ENCODE measurements around the gene TPT1. TPM values are rescaled to one million over a fixed set of nuclear protein-coding genes. Genes with fewer than 3 reads are reported as not detected.
"Not testable (repeated sequence)": the region's sequence is repeated elsewhere in the genome, so short reads cannot be mapped to it uniquely, and the experiment has no call there.

Gene TPT1
- total RNA-seq, 4 donors from 2014 or later, result 3,407 to 5,053 (median 4,011) TPM

- ATAC-seq (ENCODE audit: low FRiP score) (no peak), DNase-seq (ENCODE audit: low spot score) (no peak)
- TF ChIP-seq CTCF (IDR thresholded peaks at IDR 0.05), result no peak
Measured at GRCh38 chr13:45361596-45362206, 20.7 kb upstream of the TPT1 start.

GRCh38 chr13:45356966-45357672, 16.1 kb upstream of the TPT1 start:
- no peak for ATAC-seq (ENCODE audit: low FRiP score)
- no peak for TF ChIP-seq CTCF (IDR thresholded peaks at IDR 0.05)

GRCh38 chr13:45353895-45354294, 12.9 kb upstream of the TPT1 start:
- no peak for TF ChIP-seq CTCF (IDR thresholded peaks at IDR 0.05)
- no peak for DNase-seq (ENCODE audit: low spot score)
- ATAC-seq (ENCODE audit: low FRiP score), result no peak

More at GRCh38 chr13:45356966-45357672, 16.1 kb upstream of the TPT1 start:
- no peak for DNase-seq (ENCODE audit: low spot score)

GRCh38 chr13:45352031-45352430, 11.0 kb upstream of the TPT1 start:
- no peak for TF ChIP-seq CTCF (IDR thresholded peaks at IDR 0.05)
- ATAC-seq (ENCODE audit: low FRiP score) (no peak), DNase-seq (ENCODE audit: low spot score) (no peak)

GRCh38 chr13:45350152-45350551, 9.2 kb upstream of the TPT1 start:
- ATAC-seq (ENCODE audit: low FRiP score), result no peak
- TF ChIP-seq CTCF (IDR thresholded peaks at IDR 0.05), result no peak
- no peak for DNase-seq (ENCODE audit: low spot score)

- TF ChIP-seq CTCF (IDR thresholded peaks at IDR 0.05), result no peak
- no peak for ATAC-seq (ENCODE audit: low FRiP score)
Measured at GRCh38 chr13:45349438-45349837, 8.5 kb upstream of the TPT1 start.

GRCh38 chr13:45344064-45344463, 3.1 kb upstream of the TPT1 start:
- ATAC-seq (ENCODE audit: low FRiP score); DNase-seq (ENCODE audit: low spot score): not testable (repeated sequence)

More at GRCh38 chr13:45349438-45349837, 8.5 kb upstream of the TPT1 start:
- no peak for DNase-seq (ENCODE audit: low spot score)

- DNase-seq (ENCODE audit: low spot score); ATAC-seq (ENCODE audit: low FRiP score): not testable (repeated sequence)
Measured at GRCh38 chr13:45343102-45343501, 2.1 kb upstream of the TPT1 start.

GRCh38 chr13:45342668-45343067, 1.7 kb upstream of the TPT1 start:
- ATAC-seq (ENCODE audit: low FRiP score); DNase-seq (ENCODE audit: low spot score): not testable (repeated sequence)
